KOPT-K1 (cell line): ENCODE measurements around the gene PPP1R12B.
"Not testable (repeated sequence)": the region's sequence is repeated elsewhere in the genome, so short reads cannot be mapped to it uniquely, and the experiment has no call there.

Experiments used
- H3K27ac ChIP-seq: fragments of 200-600 bp; sonication (generic); 2 replicates; pipeline ENCODE4 v1.5.1; 2016; ENCODE audit warnings: antibody characterized with exemption, mild to moderate bottlenecking, low read depth, low read length; ENCODE audit not compliant: poor library complexity, severe bottlenecking
- H3K36me3 ChIP-seq: fragments of 200-600 bp; sonication (generic); 2 replicates; pipeline ENCODE4 v1.5.1; 2017; ENCODE audit warnings: antibody characterized with exemption, mild to moderate bottlenecking, low read length, moderate library complexity; ENCODE audit not compliant: insufficient read depth
- H3K9me3 ChIP-seq: fragments of 200-600 bp; sonication (generic); 2 replicates; pipeline ENCODE4 v1.5.1; 2017; ENCODE audit warnings: antibody characterized with exemption, low read length, mild to moderate bottlenecking; ENCODE audit not compliant: insufficient read depth, poor library complexity, severe bottlenecking

Gene PPP1R12B

GRCh38 chr1:202493112-202493511 lies 144.6 kb downstream of the PPP1R12B start:
- not testable (repeated sequence) for H3K9me3 ChIP-seq, H3K27ac ChIP-seq
- peaks cover 16% of the 10 kb centered on the region for H3K36me3 ChIP-seq

- Histone ChIP-seq H3K27ac (no peak overlapping the region), H3K36me3 (peaks cover 16% of the 10 kb centered on the region), H3K9me3 (no peaks in the 10 kb centered on the region)
Observed at GRCh38 chr1:202498542-202498941, 150.0 kb downstream of the PPP1R12B start.

GRCh38 chr1:202499997-202500396 lies 151.5 kb downstream of the PPP1R12B start:
- not testable (repeated sequence) for H3K27ac ChIP-seq, H3K9me3 ChIP-seq
- peaks cover 16% of the 10 kb centered on the region for H3K36me3 ChIP-seq

- no peak overlapping the region for H3K27ac ChIP-seq
- no peaks in the 10 kb centered on the region for H3K9me3 ChIP-seq
- H3K36me3 ChIP-seq, result peaks cover 5% of the 10 kb centered on the region; the same call in 1 of the 2 replicates
Observed at GRCh38 chr1:202501281-202501680, 152.8 kb downstream of the PPP1R12B start.

GRCh38 chr1:202505356-202505755 lies 156.9 kb downstream of the PPP1R12B start:
- Histone ChIP-seq H3K36me3 (no peaks in the 10 kb centered on the region), H3K27ac (no peak overlapping the region), H3K9me3 (no peaks in the 10 kb centered on the region)

GRCh38 chr1:202505880-202506575 lies 157.5 kb downstream of the PPP1R12B start:
- not testable (repeated sequence) for H3K36me3 ChIP-seq, H3K27ac ChIP-seq, H3K9me3 ChIP-seq

- not testable (repeated sequence) for H3K36me3 ChIP-seq, H3K9me3 ChIP-seq, H3K27ac ChIP-seq
Observed at GRCh38 chr1:202508863-202509262, 160.4 kb downstream of the PPP1R12B start.

- H3K9me3 ChIP-seq, H3K27ac ChIP-seq: not testable (repeated sequence)
Observed at GRCh38 chr1:202513875-202514274, 165.4 kb downstream of the PPP1R12B start.

GRCh38 chr1:202516434-202516877 lies 168.0 kb downstream of the PPP1R12B start:
- H3K27ac ChIP-seq, result no peak overlapping the region
- H3K9me3 ChIP-seq, result no peaks in the 10 kb centered on the region
- H3K36me3 ChIP-seq, result no peaks in the 10 kb centered on the region

More at GRCh38 chr1:202513875-202514274, 165.4 kb downstream of the PPP1R12B start:
- H3K36me3 ChIP-seq, result not testable (repeated sequence)

- not testable (repeated sequence) for H3K27ac ChIP-seq, H3K36me3 ChIP-seq, H3K9me3 ChIP-seq
Observed at GRCh38 chr1:202517146-202517545, 168.6 kb downstream of the PPP1R12B start.

GRCh38 chr1:202518180-202518579 lies 169.7 kb downstream of the PPP1R12B start:
- not testable (repeated sequence) for H3K36me3 ChIP-seq, H3K27ac ChIP-seq, H3K9me3 ChIP-seq

- not testable (repeated sequence) for H3K27ac ChIP-seq, H3K9me3 ChIP-seq, H3K36me3 ChIP-seq
Observed at GRCh38 chr1:202518905-202519304, 170.4 kb downstream of the PPP1R12B start.

GRCh38 chr1:202520129-202520856 lies 171.8 kb downstream of the PPP1R12B start:
- H3K27ac ChIP-seq, H3K36me3 ChIP-seq, H3K9me3 ChIP-seq: not testable (repeated sequence)

GRCh38 chr1:202520857-202521216 lies 172.3 kb downstream of the PPP1R12B start:
- not testable (repeated sequence) for H3K9me3 ChIP-seq, H3K36me3 ChIP-seq, H3K27ac ChIP-seq

- not testable (repeated sequence) for H3K9me3 ChIP-seq, H3K36me3 ChIP-seq, H3K27ac ChIP-seq
Observed at GRCh38 chr1:202521484-202521883, 173.0 kb downstream of the PPP1R12B start.

- no peaks in the 10 kb centered on the region for H3K9me3 ChIP-seq
- H3K27ac ChIP-seq, result no peak overlapping the region
- no peaks in the 10 kb centered on the region for H3K36me3 ChIP-seq
Observed at GRCh38 chr1:202521886-202522285, 173.4 kb downstream of the PPP1R12B start.
